Kidney (tissue), 14 donors: Measurements from ENCODE around the gene INSYN2B. TPM values are rescaled to one million over a fixed set of nuclear protein-coding genes. Genes with fewer than 3 reads are reported as not detected.

Experiments used
- DNase-seq, 5 donors: peaks; one replicate each; pipeline ENCODE4 v3.0.0-alpha.2; 2013 to 2020
- FAIRE-seq: peaks from 2 replicates; lab custom pipeline; 2012; peaks lifted over from hg19 to GRCh38; lab: Jason Lieb, UNC
- H3K27ac ChIP-seq, 2 donors: one replicate each; pipeline ENCODE4 v1.7.0; 2013; ENCODE audit warnings: low read depth in 2 of 2, low read length in 2 of 2, inconsistent platforms in 1 of 2
- H3K27me3 ChIP-seq: one replicate; pipeline ENCODE4 v1.7.1; 2013; ENCODE audit warnings: low read length, inconsistent platforms; ENCODE audit not compliant: control insufficient read depth, insufficient read depth
- H3K36me3 ChIP-seq, 3 donors: one replicate each; pipeline versions ENCODE4 v1.7.0 to v1.7.1; 2013; ENCODE audit warnings: low read length in 3 of 3, control low read depth in 1 of 3, inconsistent platforms in 1 of 3; ENCODE audit not compliant: insufficient read depth in 3 of 3, control insufficient read depth in 2 of 3
- H3K4me1 ChIP-seq, 3 donors: one replicate each; pipeline versions ENCODE4 v1.7.0 to v1.7.1; 2013; ENCODE audit warnings: low read length in 3 of 3, inconsistent platforms in 1 of 3, low read depth in 1 of 3; ENCODE audit not compliant: control insufficient read depth in 2 of 3, insufficient read depth in 2 of 3
- H3K4me3 ChIP-seq, 3 donors: one replicate each; pipeline versions ENCODE4 v1.7.0 to v1.8.1; 2013; ENCODE audit warnings: low read length in 3 of 3, control low read depth in 1 of 3, inconsistent platforms in 1 of 3
- H3K9ac ChIP-seq, 3 donors: one replicate each; pipeline versions ENCODE4 v1.7.0 to v1.7.1; 2013; ENCODE audit warnings: low read length in 3 of 3, control low read depth in 1 of 3, inconsistent platforms in 1 of 3
- H3K9me3 ChIP-seq, 3 donors: one replicate each; pipeline versions ENCODE4 v1.7.0 to v1.7.1; 2013; ENCODE audit warnings: low read length in 3 of 3, control low read depth in 1 of 3, inconsistent platforms in 1 of 3; ENCODE audit not compliant: control insufficient read depth in 2 of 3, insufficient read depth in 1 of 3
- CTCF ChIP-seq: IDR thresholded peaks from 3 replicates; pipeline ENCODE4 v1.5.1; 2012; ENCODE audit warnings: mild to moderate bottlenecking, moderate library complexity, borderline replicate concordance; ENCODE audit not compliant: insufficient read depth; ENCODE audit errors: extremely low read depth
- intact Hi-C: fragments of 100-400 bp; cut with DNase I; formaldehyde crosslinking; loops from one replicate; pipeline ENCODE4 v1.11.1; 2022
- polyA plus RNA-seq: library from polyadenylated mRNA; stranded (reverse); fragments of 350-450 nt; fragmentation: Illumina TruSeq; extraction: RNeasy Lipid Tissue Mini Kit (QIAGEN cat#74804); gene quantifications from one replicate; pipeline ENCODE4 v1.2.3, GENCODE V29; 2014; ENCODE audit warnings: low read depth, low replicate concordance; ENCODE audit not compliant: insufficient read depth
- total RNA-seq: library from RNA; stranded (reverse); fragmentation: NEBNext Ultra II Directional; extraction: Animal tissue kit (Norgen Biotek cat#: 25700); gene quantifications from one replicate; pipeline ENCODE4 v1.2.1, GENCODE V29; 2021
- donor health status: control.
- donor health status: control.
- donor health status: control.
- donor health status: control.
- donor health status: control.
- donor health status: DM: yes; HTN: yes; CAD: no.
- donor health status: Normal renal cell carcinoma (clear cell type).

The INSYN2B gene
- total and polyA plus RNA-seq, 2 donors from 2014 or later = 0.28 TPM; not detected in 1

GRCh38 chr5:169933127-169933526, 47.2 kb downstream of the INSYN2B start:
- Histone ChIP-seq H3K4me3 (no peak overlapping the region), H3K36me3 (no peaks in the 10 kb centered on the region), H3K27ac (no peak overlapping the region), H3K4me1 (peaks cover 0 to 3% (median 0%) of the 10 kb centered on the region in 3 donors), H3K9me3 (no peaks in the 10 kb centered on the region), H3K9ac (no peak overlapping the region), H3K27me3 (no peaks in the 10 kb centered on the region)
- FAIRE-seq = no peak
- intact Hi-C loops = no loop called here
- no peak for DNase-seq
- no peak for TF ChIP-seq CTCF

- intact Hi-C loops = no loop called here
- Histone ChIP-seq H3K4me1 (no peaks in the 10 kb centered on the region), H3K27ac (no peak overlapping the region), H3K9me3 (no peaks in the 10 kb centered on the region), H3K9ac (no peak overlapping the region), H3K36me3 (no peaks in the 10 kb centered on the region), H3K27me3 (no peaks in the 10 kb centered on the region), H3K4me3 (no peak overlapping the region)
- FAIRE-seq (no peak), DNase-seq (no peak)
- TF ChIP-seq CTCF = no peak
These were observed 56.3 kb downstream of the INSYN2B start for GRCh38 chr5:169923988-169924387.

- Histone ChIP-seq H3K27ac (no peak overlapping the region), H3K9me3 (no peaks in the 10 kb centered on the region), H3K36me3 (no peaks in the 10 kb centered on the region), H3K27me3 (no peaks in the 10 kb centered on the region), H3K4me1 (no peaks in the 10 kb centered on the region), H3K9ac (no peak overlapping the region), H3K4me3 (no peak overlapping the region)
- FAIRE-seq (no peak), DNase-seq (no peak)
- no peak for TF ChIP-seq CTCF
- intact Hi-C loops = no loop called here
These were observed 57.8 kb downstream of the INSYN2B start for GRCh38 chr5:169922474-169922873.

- DNase-seq (no peak), FAIRE-seq (no peak)
- H3K4me3 ChIP-seq = no peak overlapping the region
- no peak for TF ChIP-seq CTCF
- H3K9me3 ChIP-seq = no peaks in the 10 kb centered on the region
- H3K27ac ChIP-seq = no peak overlapping the region
- H3K9ac ChIP-seq = no peak overlapping the region
- no peaks in the 10 kb centered on the region for H3K4me1 ChIP-seq
- H3K27me3 ChIP-seq = no peaks in the 10 kb centered on the region
- no peaks in the 10 kb centered on the region for H3K36me3 ChIP-seq
- intact Hi-C loops = no loop called here
These were observed 58.3 kb downstream of the INSYN2B start for GRCh38 chr5:169921949-169922348.
